Keratinocyte (primary cell): Measurements from ENCODE around the gene NDUFA11. TPM values are rescaled to one million over a fixed set of nuclear protein-coding genes. Genes with fewer than 3 reads are reported as not detected.

Experiments
- DNase-seq: peaks from one replicate; pipeline ENCODE4 v3.0.0-alpha.2; 2011; ENCODE audit warnings: low read depth, missing footprints, low spot score
- FAIRE-seq: peaks from 2 replicates; lab custom pipeline; 2011; peaks lifted over from hg19 to GRCh38; lab: Jason Lieb, UNC
- H2AFZ ChIP-seq: 2 replicates; pipeline ENCODE4 v1.6.0; 2012; ENCODE audit warnings: low read length, control low read depth, inconsistent platforms; ENCODE audit not compliant: control insufficient read depth
- H3K27ac ChIP-seq: 2 replicates; pipeline ENCODE4 v1.5.1; 2011; ENCODE audit warnings: low read length; ENCODE audit not compliant: control insufficient read depth, insufficient read depth
- H3K27me3 ChIP-seq: 3 replicates; pipeline ENCODE4 v1.6.0; 2011; ENCODE audit warnings: low read length; ENCODE audit not compliant: control insufficient read depth, insufficient read depth; ENCODE audit errors: extremely low read depth
- H3K36me3 ChIP-seq, 2 experiments: 2 replicates in 1 of 2; 3 replicates in 1 of 2; pipeline ENCODE4 v1.5.1; 2011; ENCODE audit warnings: low read length in 2 of 2, mild to moderate bottlenecking in 1 of 2; ENCODE audit not compliant: control insufficient read depth in 2 of 2, insufficient read depth in 2 of 2; ENCODE audit errors: extremely low read depth in 1 of 2
- H3K4me1 ChIP-seq: 3 replicates; pipeline ENCODE4 v1.5.1; 2011; ENCODE audit warnings: low read length; ENCODE audit not compliant: control insufficient read depth, insufficient read depth; ENCODE audit errors: extremely low read depth
- H3K4me2 ChIP-seq: 3 replicates; pipeline ENCODE4 v1.6.0; 2011; ENCODE audit warnings: low read depth, low read length; ENCODE audit not compliant: control insufficient read depth, insufficient read depth; ENCODE audit errors: extremely low read depth
- H3K4me3 ChIP-seq, 3 experiments: fragments of 200-600 bp in 1 of 3; sonication (generic) in 1 of 3; 2 replicates in 2 of 3; 3 replicates in 1 of 3; pipeline ENCODE4 v1.5.1; 2011 to 2016; ENCODE audit warnings: low read length in 3 of 3, mild to moderate bottlenecking in 3 of 3, control low read depth in 2 of 3, inconsistent platforms in 1 of 3, low read depth in 1 of 3, mixed read lengths in 1 of 3, mixed run types in 1 of 3, moderate library complexity in 1 of 3; ENCODE audit not compliant: control insufficient read depth in 2 of 3, insufficient read depth in 2 of 3; ENCODE audit errors: extremely low read depth in 1 of 3
- H3K79me2 ChIP-seq: 2 replicates; pipeline ENCODE4 v1.6.0; 2012; ENCODE audit warnings: low read length; ENCODE audit not compliant: control insufficient read depth, insufficient read depth
- H3K9ac ChIP-seq: 3 replicates; pipeline ENCODE4 v1.6.0; 2011; ENCODE audit warnings: low read length; ENCODE audit not compliant: control insufficient read depth, insufficient read depth; ENCODE audit errors: extremely low read depth
- H3K9me1 ChIP-seq: 3 replicates; pipeline ENCODE4 v1.6.0; 2011; ENCODE audit warnings: low read length; ENCODE audit not compliant: control insufficient read depth, insufficient read depth; ENCODE audit errors: extremely low read depth
- H3K9me3 ChIP-seq: 2 replicates; pipeline ENCODE4 v1.5.1; 2012; ENCODE audit warnings: low read depth, low read length; ENCODE audit not compliant: control insufficient read depth
- H4K20me1 ChIP-seq: 3 replicates; pipeline ENCODE4 v1.6.0; 2011; ENCODE audit warnings: low read length; ENCODE audit not compliant: control insufficient read depth, insufficient read depth; ENCODE audit errors: extremely low read depth
- EZH2 ChIP-seq: IDR thresholded peaks from one replicate; pipeline ENCODE4 v1.6.1; 2012; ENCODE audit warnings: inconsistent platforms, mild to moderate bottlenecking, low read length, moderate library complexity
- dilution Hi-C: fragments of 300-500 bp; cut with MboI; formaldehyde crosslinking; loops from one replicate; pipeline ENCODE4 v1.7.0; 2020; ENCODE audit warnings: low sequenced_read_pairs; ENCODE audit not compliant: extremely low pct_ligation_motif_present
- polyA plus RNA-seq, 5 experiments: library from polyadenylated mRNA; depleted of rRNA in 3 of 5; stranded (reverse) in 3 of 5; stranded (forward) in 1 of 5; unstranded in 1 of 5; fragments of >200 nt; gene quantifications; 1 replicate in 1 of 5; 2 replicates in 3 of 5; 3 replicates in 1 of 5; pipeline versions ENCODE4 v1.2.1 to v1.2.3, GENCODE V29; 2011 to 2012; ENCODE audit warnings: missing spikeins in 2 of 5, low read depth in 1 of 5, low replicate concordance in 1 of 5
- TF ChIP-seq, protein P1 (sequence below), 3 experiments: IDR thresholded peaks in 1 of 3; conservative IDR thresholded peaks in 1 of 3; optimal IDR thresholded peaks in 1 of 3; 2 replicates in 2 of 3; 3 replicates in 1 of 3; pipeline versions ENCODE3 to v1.5.1; 2011; ENCODE audit warnings: low read length in 3 of 3, mild to moderate bottlenecking in 3 of 3, moderate library complexity in 2 of 3, control low read depth in 1 of 3, inconsistent platforms in 1 of 3; ENCODE audit not compliant: insufficient read depth in 2 of 3; ENCODE audit errors: extremely low read depth in 1 of 3

Gene NDUFA11
- polyA plus RNA-seq, 1 donor (not counting 4 experiments of a cell fraction or from before 2014, with no cell fraction given) = 122 TPM

DNA sequence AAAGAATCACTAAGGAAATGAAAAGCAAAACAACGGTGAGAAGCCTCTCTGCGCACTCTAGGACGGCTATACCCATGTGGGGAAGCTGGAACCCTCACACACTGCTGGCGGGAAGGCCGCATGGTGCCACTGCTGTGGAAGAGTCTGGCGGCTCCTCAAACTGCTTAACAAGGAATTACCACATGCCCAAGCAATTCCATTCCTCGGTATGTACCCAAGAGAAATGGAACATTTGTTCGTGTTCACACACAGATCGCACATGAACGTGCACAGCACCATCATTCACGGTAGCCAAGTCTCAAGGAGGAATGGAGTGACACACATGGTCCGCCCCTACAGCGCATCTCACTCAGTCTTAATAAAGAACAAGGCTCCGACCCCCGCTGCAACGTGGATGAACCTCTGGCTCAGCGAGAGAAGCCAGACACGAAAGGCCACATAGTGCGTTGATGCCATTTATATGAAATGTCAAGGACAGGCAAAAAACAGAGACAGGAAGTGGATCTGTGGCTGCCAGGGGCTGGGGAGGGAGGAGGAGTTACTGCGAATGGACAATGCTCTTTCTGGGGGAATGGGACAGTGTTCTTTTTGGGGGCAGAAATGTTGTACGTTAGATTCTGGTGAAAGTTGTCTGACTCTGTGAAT lies 18.0 kb upstream of the NDUFA11 start:
- Histone ChIP-seq H3K9me3 (no peaks in the 10 kb centered on the region), H3K27me3 (no peaks in the 10 kb centered on the region), H2AFZ (no peak overlapping the region), H3K4me1 (no peaks in the 10 kb centered on the region), H3K9ac (no peak overlapping the region), H4K20me1 (no peaks in the 10 kb centered on the region), H3K27ac (no peak overlapping the region), H3K9me1 (no peaks in the 10 kb centered on the region), H3K4me3 (no peak overlapping the region), H3K79me2 (no peaks in the 10 kb centered on the region), H3K36me3 (peaks cover 23 to 53% of the 10 kb centered on the region in 2 experiments), H3K4me2 (no peak overlapping the region)
- dilution Hi-C loops = no loop called here
- TF ChIP-seq, protein P1, sequence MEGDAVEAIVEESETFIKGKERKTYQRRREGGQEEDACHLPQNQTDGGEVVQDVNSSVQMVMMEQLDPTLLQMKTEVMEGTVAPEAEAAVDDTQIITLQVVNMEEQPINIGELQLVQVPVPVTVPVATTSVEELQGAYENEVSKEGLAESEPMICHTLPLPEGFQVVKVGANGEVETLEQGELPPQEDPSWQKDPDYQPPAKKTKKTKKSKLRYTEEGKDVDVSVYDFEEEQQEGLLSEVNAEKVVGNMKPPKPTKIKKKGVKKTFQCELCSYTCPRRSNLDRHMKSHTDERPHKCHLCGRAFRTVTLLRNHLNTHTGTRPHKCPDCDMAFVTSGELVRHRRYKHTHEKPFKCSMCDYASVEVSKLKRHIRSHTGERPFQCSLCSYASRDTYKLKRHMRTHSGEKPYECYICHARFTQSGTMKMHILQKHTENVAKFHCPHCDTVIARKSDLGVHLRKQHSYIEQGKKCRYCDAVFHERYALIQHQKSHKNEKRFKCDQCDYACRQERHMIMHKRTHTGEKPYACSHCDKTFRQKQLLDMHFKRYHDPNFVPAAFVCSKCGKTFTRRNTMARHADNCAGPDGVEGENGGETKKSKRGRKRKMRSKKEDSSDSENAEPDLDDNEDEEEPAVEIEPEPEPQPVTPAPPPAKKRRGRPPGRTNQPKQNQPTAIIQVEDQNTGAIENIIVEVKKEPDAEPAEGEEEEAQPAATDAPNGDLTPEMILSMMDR (optimal IDR thresholded peaks at IDR 0.05 in 1 of 3, IDR thresholded peaks at IDR 0.05 in 1 of 3, conservative IDR thresholded peaks at IDR 0.05 in 1 of 3; ENCODE audit: extremely low read depth in 1 of 3, insufficient read depth in 2 of 3, low read length in 3 of 3) = no peak
- no peak for TF ChIP-seq EZH2
- no peak for FAIRE-seq
- DNase-seq = no peak

DNA sequence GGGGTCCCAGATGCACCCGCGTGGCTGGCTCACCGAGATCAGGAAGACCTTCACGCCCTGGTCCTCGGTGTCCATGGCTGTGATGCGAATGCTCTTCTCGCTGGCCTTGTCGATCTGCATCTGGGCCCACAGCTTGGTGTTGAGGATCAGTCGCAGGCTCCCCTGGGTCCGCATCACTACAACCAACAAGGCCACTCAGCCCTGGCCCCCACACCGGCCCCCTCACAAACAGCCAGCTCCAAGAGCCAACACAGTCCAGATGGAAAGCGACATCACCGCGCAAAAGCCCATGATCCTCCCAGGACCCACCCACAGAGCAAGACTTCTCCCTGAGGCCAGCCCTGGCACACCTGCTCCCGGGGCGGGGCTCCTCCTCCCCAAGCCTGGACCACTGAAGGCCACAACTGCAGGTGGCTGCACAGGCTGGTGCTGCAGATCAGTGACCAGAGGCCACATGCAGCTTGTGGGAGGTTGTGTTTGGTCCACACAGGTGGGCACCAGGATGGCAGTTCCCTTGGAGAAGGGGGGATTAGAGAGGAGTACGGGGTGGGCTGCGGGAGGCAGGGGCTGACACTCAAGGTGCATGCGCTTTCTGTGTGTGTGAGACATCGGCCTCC lies 15.0 kb upstream of the NDUFA11 start:
- no peaks in the 10 kb centered on the region for H3K9me1 ChIP-seq
- FAIRE-seq (no peak), DNase-seq (no peak)
- H3K4me1 ChIP-seq = peaks cover 11% of the 10 kb centered on the region
- no peaks in the 10 kb centered on the region for H4K20me1 ChIP-seq
- H3K27ac ChIP-seq = no peak overlapping the region
- no peak overlapping the region for H3K9ac ChIP-seq
- H3K4me3 ChIP-seq = no peak overlapping the region
- no peaks in the 10 kb centered on the region for H3K79me2 ChIP-seq
- H3K9me3 ChIP-seq = no peaks in the 10 kb centered on the region
- H3K36me3 ChIP-seq = peaks cover 21 to 31% of the 10 kb centered on the region in 2 experiments
- no peak for TF ChIP-seq EZH2
- TF ChIP-seq, protein P1 (optimal IDR thresholded peaks at IDR 0.05 in 1 of 3, IDR thresholded peaks at IDR 0.05 in 1 of 3, conservative IDR thresholded peaks at IDR 0.05 in 1 of 3; ENCODE audit: extremely low read depth in 1 of 3, insufficient read depth in 2 of 3, low read length in 3 of 3) = no peak
- H3K4me2 ChIP-seq = no peak overlapping the region
- no peak overlapping the region for H2AFZ ChIP-seq
- dilution Hi-C loops = no loop called here
- no peaks in the 10 kb centered on the region for H3K27me3 ChIP-seq
